H1 (cell line): ENCODE measurements around the gene MOB3B. TPM values are rescaled to one million over a fixed set of nuclear protein-coding genes. Genes with fewer than 3 reads are reported as not detected.

Experiments used
- CTCF ChIA-PET: fragments of 300-600 bp; sonication (Branson Sonifier 250); formaldehyde crosslinking; loops from one replicate; lab custom pipeline; 2021; ENCODE audit not compliant: partially characterized antibody; lab: Charles Lee
- POLR2A ChIA-PET: fragments of 300-600 bp; sonication (Branson Sonifier 250); formaldehyde crosslinking; loops from one replicate; lab custom pipeline; 2021; ENCODE audit warnings: inconsistent platforms; ENCODE audit not compliant: partially characterized antibody; lab: Charles Lee
- DNase-seq, 2 experiments: peaks; one replicate each; pipeline versions ENCODE4 v3.0.0 to v3.0.0-alpha.2; 2010 to 2022; ENCODE audit warnings: low spot score in 2 of 2, low read depth in 1 of 2, mixed read lengths in 1 of 2
- FAIRE-seq: peaks from 2 replicates; lab custom pipeline; 2011; peaks lifted over from hg19 to GRCh38; lab: Jason Lieb, UNC
- H2AFZ ChIP-seq: 2 replicates; pipeline ENCODE4 v1.8.1; 2012; ENCODE audit warnings: low read length, inconsistent platforms
- H2AK5ac ChIP-seq: 2 replicates; pipeline ENCODE4 v1.6.1; 2013; ENCODE audit warnings: low read depth, low read length
- H2BK120ac ChIP-seq: replicated peaks from 2 replicates; pipeline ENCODE3; 2013; ENCODE audit warnings: low read depth, low read length, inconsistent platforms
- H2BK12ac ChIP-seq: 2 replicates; pipeline ENCODE4 v1.6.1; 2013; ENCODE audit warnings: low read depth, low read length
- H2BK15ac ChIP-seq: 2 replicates; pipeline ENCODE4 v1.6.1; 2013; ENCODE audit warnings: low read length
- H2BK20ac ChIP-seq: 2 replicates; pipeline ENCODE4 v1.6.1; 2013; ENCODE audit warnings: low read length
- H2BK5ac ChIP-seq: 2 replicates; pipeline ENCODE4 v1.6.1; 2013; ENCODE audit warnings: low read depth, low read length
- H3K14ac ChIP-seq: 2 replicates; pipeline ENCODE4 v1.6.1; 2013; ENCODE audit warnings: inconsistent platforms; ENCODE audit not compliant: insufficient read length
- H3K18ac ChIP-seq: 2 replicates; pipeline ENCODE4 v1.6.1; 2013; ENCODE audit warnings: low read length; ENCODE audit errors: extremely low read depth
- H3K23ac ChIP-seq: 2 replicates; pipeline ENCODE4 v1.6.1; 2013; ENCODE audit warnings: inconsistent platforms; ENCODE audit not compliant: insufficient read length
- H3K23me2 ChIP-seq: 2 replicates; pipeline ENCODE4 v1.6.1; 2013; ENCODE audit warnings: low read depth, low read length
- H3K27ac ChIP-seq: 2 replicates; pipeline ENCODE4 v1.6.1; 2011; ENCODE audit warnings: low read depth, low read length, inconsistent platforms
- H3K27me3 ChIP-seq, 4 experiments: replicated peaks in 1 of 4; 1 replicate in 1 of 4; 2 replicates in 3 of 4; pipeline versions ENCODE4 v1.6.1 to v1.8.1; 2011 to 2013; ENCODE audit warnings: low read length in 3 of 4, mild to moderate bottlenecking in 3 of 4, inconsistent platforms in 2 of 4, mixed read lengths in 2 of 4, moderate library complexity in 1 of 4; ENCODE audit not compliant: control insufficient read depth in 3 of 4, insufficient read depth in 3 of 4; ENCODE audit errors: extremely low read depth in 1 of 4
- H3K36me3 ChIP-seq, 4 experiments: 2 replicates each; pipeline versions ENCODE4 v1.6.1 to v1.8.1; 2011 to 2013; ENCODE audit warnings: mild to moderate bottlenecking in 4 of 4, low read length in 3 of 4, moderate library complexity in 2 of 4, control low read depth in 1 of 4, inconsistent platforms in 1 of 4; ENCODE audit not compliant: insufficient read depth in 4 of 4, control insufficient read depth in 2 of 4
- H3K4ac ChIP-seq: replicated peaks from 2 replicates; pipeline ENCODE3; 2013; ENCODE audit warnings: low read length, low read depth, mixed read lengths, inconsistent platforms; ENCODE audit not compliant: insufficient read length
- H3K4me1 ChIP-seq, 4 experiments: replicated peaks in 1 of 4; 1 replicate in 1 of 4; 2 replicates in 3 of 4; pipeline versions ENCODE4 v1.6.1 to v1.8.1; 2011 to 2013; ENCODE audit warnings: low read length in 3 of 4, inconsistent platforms in 2 of 4, mixed read lengths in 1 of 4; ENCODE audit not compliant: insufficient read depth in 4 of 4, control insufficient read depth in 3 of 4
- H3K4me2 ChIP-seq, 2 experiments: 2 replicates each; pipeline versions ENCODE4 v1.6.1 to v1.8.1; 2011 to 2013; ENCODE audit warnings: low read depth in 2 of 2, low read length in 2 of 2, control low read depth in 1 of 2, inconsistent platforms in 1 of 2, mild to moderate bottlenecking in 1 of 2; ENCODE audit not compliant: insufficient read depth in 1 of 2
- H3K4me3 ChIP-seq, 4 experiments: fragments of 200-600, 300-600 bp in 1 of 4; sonication (generic), shearing (Covaris generic), sonication (Bioruptor Twin) in 1 of 4; 2 replicates each; pipeline versions ENCODE4 v1.5.1 to v1.8.1; 2011 to 2016; ENCODE audit warnings: low read length in 4 of 4, low read depth in 3 of 4, control low read depth in 2 of 4, inconsistent platforms in 2 of 4, mild to moderate bottlenecking in 2 of 4, mixed read lengths in 1 of 4, moderate library complexity in 1 of 4; ENCODE audit not compliant: insufficient read depth in 2 of 4; ENCODE audit errors: extremely low read depth in 1 of 4
- H3K56ac ChIP-seq: replicated peaks from 2 replicates; pipeline ENCODE3; 2013; ENCODE audit warnings: low read depth, mild to moderate bottlenecking, mixed read lengths, low read length, inconsistent platforms; ENCODE audit not compliant: insufficient read length
- H3K79me1 ChIP-seq: 2 replicates; pipeline ENCODE4 v1.6.1; 2013; ENCODE audit warnings: low read depth, low read length, control low read depth
- H3K79me2 ChIP-seq, 2 experiments: 2 replicates each; pipeline versions ENCODE4 v1.6.1 to v1.8.1; 2012 to 2013; ENCODE audit warnings: low read length in 2 of 2, mild to moderate bottlenecking in 2 of 2, inconsistent platforms in 1 of 2; ENCODE audit not compliant: insufficient read depth in 2 of 2, control insufficient read depth in 1 of 2
- H3K9ac ChIP-seq, 4 experiments: replicated peaks in 1 of 4; 1 replicate in 1 of 4; 2 replicates in 3 of 4; pipeline versions ENCODE4 v1.6.1 to v1.8.1; 2011 to 2013; ENCODE audit warnings: low read depth in 3 of 4, low read length in 3 of 4, control low read depth in 2 of 4, mild to moderate bottlenecking in 2 of 4, moderate library complexity in 2 of 4, inconsistent platforms in 1 of 4; ENCODE audit errors: extremely low read depth in 1 of 4
- H3K9me3 ChIP-seq, 2 experiments: 2 replicates each; pipeline versions ENCODE4 v1.6.1 to v1.8.1; 2012 to 2013; ENCODE audit warnings: mild to moderate bottlenecking in 2 of 2, moderate library complexity in 2 of 2, control low read depth in 1 of 2, inconsistent platforms in 1 of 2, low read depth in 1 of 2, low read length in 1 of 2, mixed read lengths in 1 of 2; ENCODE audit not compliant: insufficient read depth in 2 of 2
- H4K20me1 ChIP-seq, 2 experiments: replicated peaks in 1 of 2; 2 replicates each; pipeline versions ENCODE3 to v1.8.1; 2011 to 2013; ENCODE audit warnings: inconsistent platforms in 2 of 2, low read length in 2 of 2, mild to moderate bottlenecking in 1 of 2; ENCODE audit not compliant: insufficient read depth in 2 of 2, control insufficient read depth in 1 of 2
- H4K5ac ChIP-seq: 2 replicates; pipeline ENCODE4 v1.6.1; 2013; ENCODE audit warnings: low read length, low read depth, mixed read lengths, inconsistent platforms; ENCODE audit not compliant: insufficient read length
- H4K8ac ChIP-seq: 2 replicates; pipeline ENCODE4 v1.8.0; 2013; ENCODE audit warnings: mild to moderate bottlenecking, moderate library complexity, low read length, inconsistent platforms; ENCODE audit not compliant: insufficient read depth; ENCODE audit errors: extremely low read depth
- H4K91ac ChIP-seq: replicated peaks from 2 replicates; pipeline ENCODE3; 2013; ENCODE audit warnings: low read length, mixed read lengths, inconsistent platforms; ENCODE audit not compliant: insufficient read length
- ATF2 ChIP-seq: IDR thresholded peaks from 2 replicates; pipeline ENCODE4 v1.6.1; 2012; ENCODE audit warnings: low read length, inconsistent platforms
- JUND ChIP-seq: IDR thresholded peaks from 2 replicates; pipeline ENCODE4 v1.6.1; 2011; ENCODE audit warnings: mild to moderate bottlenecking, improper control_type of control experiment, low read length
- KDM1A ChIP-seq: fragments of 200-600, 300-600 bp; sonication (generic); IDR thresholded peaks from 2 replicates; pipeline ENCODE4 v1.7.1; 2016; ENCODE audit warnings: mild to moderate bottlenecking, low read length, borderline replicate concordance
- KDM5A ChIP-seq: fragments of 200-600 bp; IDR thresholded peaks from 2 replicates; pipeline ENCODE4 v1.7.1; 2012; ENCODE audit warnings: mild to moderate bottlenecking, low read length, inconsistent platforms, mixed read lengths
- POLR2AphosphoS5 ChIP-seq: IDR thresholded peaks from 2 replicates; pipeline ENCODE4 v1.6.1; 2011; ENCODE audit warnings: low read depth, low read length
- SAP30 ChIP-seq: fragments of 300-600 bp; sonication (generic); IDR thresholded peaks from 2 replicates; pipeline ENCODE4 v1.7.1; 2012; ENCODE audit warnings: low read length, moderate library complexity, mild to moderate bottlenecking, inconsistent platforms; ENCODE audit not compliant: insufficient read depth, insufficient replicate concordance
- SP1 ChIP-seq: IDR thresholded peaks from 2 replicates; pipeline ENCODE4 v1.6.1; 2011; ENCODE audit warnings: low read depth, low read length
- SRF ChIP-seq: IDR thresholded peaks from 2 replicates; pipeline ENCODE4 v1.6.1; 2011; ENCODE audit warnings: mild to moderate bottlenecking, low read depth, low read length, moderate library complexity
- SUZ12 ChIP-seq: fragments of 200-600 bp; sonication (generic); IDR thresholded peaks from 2 replicates; pipeline ENCODE4 v1.6.1; 2012; ENCODE audit warnings: mild to moderate bottlenecking, inconsistent platforms, low read length, moderate library complexity, mixed read lengths
- TAF1 ChIP-seq: IDR thresholded peaks from 2 replicates; pipeline ENCODE4 v1.6.1; 2011; ENCODE audit warnings: mild to moderate bottlenecking, low read depth, low read length
- TBP ChIP-seq: IDR thresholded peaks from 2 replicates; pipeline ENCODE4 v1.6.1; 2011; ENCODE audit warnings: low read depth, low read length, improper control_type of control experiment
- YY1 ChIP-seq: IDR thresholded peaks from 2 replicates; pipeline ENCODE4 v1.6.1; 2011; ENCODE audit warnings: low read depth, mild to moderate bottlenecking, low read length
- ZNF274 ChIP-seq: IDR thresholded peaks from 2 replicates; pipeline ENCODE4 v1.7.0; 2012; ENCODE audit warnings: low read length, borderline replicate concordance; ENCODE audit errors: extremely low read depth
- WGBS, 2 experiments: shearing (Covaris generic) in 1 of 2; methylation state at CpG; one replicate each; pipeline versions ENCODE4 v1.1.6 to v1.1.7; 2013 to 2015; ENCODE audit warnings: low lambda C conversion rate in 2 of 2, mixed read lengths in 2 of 2, inconsistent platforms in 1 of 2, low coverage in 1 of 2, missing lambda C conversion rate in 1 of 2; ENCODE audit not compliant: insufficient replicate concordance in 2 of 2, insufficient coverage in 1 of 2, insufficient read length in 1 of 2; ENCODE audit errors: extremely low coverage in 1 of 2, missing lambda C conversion rate in 1 of 2; 5-methylcytosine and 5-hydroxymethylcytosine counted together
- polyA plus RNA-seq, 7 experiments: library from polyadenylated mRNA; depleted of rRNA in 3 of 7; stranded (reverse) in 5 of 7; unstranded in 2 of 7; fragments of >200 nt in 5 of 7; fragments of 200-250 nt in 2 of 7; gene quantifications; 1 replicate in 5 of 7; 2 replicates in 1 of 7; 4 replicates in 1 of 7; pipeline versions ENCODE4 v1.2.1 to v1.2.3, GENCODE V29; 2011 to 2013; ENCODE audit warnings: missing spikeins in 2 of 7, mixed read lengths in 2 of 7
- total RNA-seq: library from RNA; stranded (reverse); fragmentation: NEBNext Ultra II Directional; extraction: Animal tissue kit (Norgen Biotek cat#: 25700); gene quantifications from 2 replicates; pipeline ENCODE4 v1.2.1, GENCODE V29; 2021

MOB3B gene
- total and polyA plus RNA-seq, 2 of the 8 experiments (the other 6 are each of a cell fraction or from before 2014, with no cell fraction given), result 12.7 to 16.1 TPM

- H2BK20ac ChIP-seq, result no peak overlapping the region
- H4K91ac ChIP-seq, result no peak overlapping the region
Measured at GRCh38 chr9:27538647-27539046, 9.0 kb upstream of the MOB3B start.

More at GRCh38 chr9:27538647-27539046, 9.0 kb upstream of the MOB3B start:
- no peak overlapping the region for H2AFZ ChIP-seq
- H4K5ac ChIP-seq, result no peak overlapping the region
- H3K9me3 ChIP-seq, result no peaks in the 10 kb centered on the region
- H3K23me2 ChIP-seq, result no peaks in the 10 kb centered on the region; the same call in 1 of the 2 replicates
- H3K56ac ChIP-seq, result no peak overlapping the region
- no peaks in the 10 kb centered on the region for H3K27me3 ChIP-seq
- H3K4me3 ChIP-seq, result no peak overlapping the region
- TF ChIP-seq YY1 (no peak), SRF (no peak), ATF2 (no peak), TBP (no peak), ZNF274 (no peak), KDM1A (no peak), SP1 (no peak), TAF1 (no peak), POLR2AphosphoS5 (no peak), KDM5A (no peak), SAP30 (no peak), JUND (no peak), SUZ12 (no peak)
- TF ChIP-seq, all 59 proteins: peak for 0
- H3K14ac ChIP-seq, result no peak overlapping the region
- H4K8ac ChIP-seq, result no peak overlapping the region
- H3K79me1 ChIP-seq, result no peaks in the 10 kb centered on the region
- no peak overlapping the region for H3K27ac ChIP-seq
- WGBS, 2 experiments, result 91% methylated on average over 3 of the region's 3 CpGs; no CpG with 5 or more reads in 1 of the 2 experiments
- H2BK15ac ChIP-seq, result no peak overlapping the region
- ChIA-PET CTCF (interaction anchor here (0.7 to 4.6 kb wide), 8 partner anchors 9 to 206 kb away, joined by 3 to 48 read pairs (median 4); partner anchors contain the start of gene MOB3B), POLR2A (interaction anchor here (1.1 kb wide), 1 partner anchor 9 kb away, joined by 4 read pairs; the partner anchor contains the start of gene MOB3B)
- DNase-seq (no peak), FAIRE-seq (no peak)
- no peak overlapping the region for H3K23ac ChIP-seq
- H2BK120ac ChIP-seq, result no peak overlapping the region
- no peak overlapping the region for H2BK5ac ChIP-seq
- H3K79me2 ChIP-seq, result no peaks in the 10 kb centered on the region
- no peak overlapping the region for H2AK5ac ChIP-seq
- H3K18ac ChIP-seq, result no peak overlapping the region
- H3K36me3 ChIP-seq, result 0 out of 8 replicates have a peak, but pooled peaks cover 0 to 3% (median 0%) of the 10 kb centered on the region in 4 experiments
- peaks cover 0 to 5% (median 0%) of the 10 kb centered on the region in 4 experiments; a peak in 2 of 7 replicates for H3K4me1 ChIP-seq
- H3K4me2 ChIP-seq, result no peak overlapping the region
- no peak overlapping the region for H3K4ac ChIP-seq
- no peak overlapping the region for H3K9ac ChIP-seq
- no peaks in the 10 kb centered on the region for H4K20me1 ChIP-seq
- H2BK12ac ChIP-seq, result no peak overlapping the region
